HG02798 (cell line): ENCODE data around the gene CRAT.

ENCODE experiments used
- ATAC-seq: cut with Tn5 transposase; IDR thresholded peaks from one replicate; pipeline ENCODE4 v1.9.1; 2021; ENCODE audit warnings: mild to moderate bottlenecking; ENCODE audit not compliant: unreplicated experiment, poor library complexity

The CRAT gene

DNA sequence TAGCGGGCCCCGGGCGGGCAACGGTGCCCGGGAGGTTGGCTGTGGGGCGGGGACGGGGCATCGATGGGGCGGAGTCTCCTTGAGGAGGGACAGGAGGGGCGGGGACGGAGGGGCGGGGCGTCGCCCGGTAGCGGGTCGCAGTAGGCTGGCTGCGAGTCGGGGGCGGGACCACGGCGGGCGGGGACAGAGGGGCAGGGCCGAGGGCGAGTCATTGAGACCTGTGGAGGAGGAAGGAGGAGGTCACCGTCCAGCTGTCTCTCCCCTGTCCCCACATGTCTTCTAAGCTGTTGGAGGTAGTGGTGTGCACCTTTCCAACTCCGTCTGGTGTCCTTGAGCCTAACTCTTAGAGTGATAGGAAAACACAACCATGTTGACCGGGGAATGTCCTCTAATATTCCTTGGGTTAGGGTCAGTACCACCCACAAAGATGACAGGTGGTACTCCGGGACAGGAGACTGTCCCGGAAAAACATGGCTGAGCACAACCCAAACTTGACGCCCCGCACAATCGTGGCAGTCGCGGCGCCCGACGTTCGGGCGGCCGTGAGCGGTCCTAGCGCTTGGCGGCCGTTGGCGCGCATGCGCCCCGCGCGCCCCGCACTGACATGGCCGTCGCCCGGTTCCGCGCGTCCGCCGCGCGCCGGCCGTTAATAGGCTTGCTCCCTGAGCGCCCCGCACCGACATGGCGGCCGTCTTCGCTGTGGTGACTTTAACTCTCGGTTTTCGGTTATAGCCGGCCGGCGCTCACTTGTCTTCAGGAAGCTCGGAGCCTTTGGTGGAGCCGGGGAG, at the start of gene CRAT, which contains the start of gene PTPA:
TSS of gene CRAT (minus strand) at position 54 of the 788 bp plus-strand sequence. CDS start 284 bp downstream, outside the sequence.
TSS of gene PTPA (plus strand) at position 676 of the 788 bp plus-strand sequence. CDS start 186 bp downstream, outside the sequence.
- ATAC-seq = peak; percentile 88

DNA sequence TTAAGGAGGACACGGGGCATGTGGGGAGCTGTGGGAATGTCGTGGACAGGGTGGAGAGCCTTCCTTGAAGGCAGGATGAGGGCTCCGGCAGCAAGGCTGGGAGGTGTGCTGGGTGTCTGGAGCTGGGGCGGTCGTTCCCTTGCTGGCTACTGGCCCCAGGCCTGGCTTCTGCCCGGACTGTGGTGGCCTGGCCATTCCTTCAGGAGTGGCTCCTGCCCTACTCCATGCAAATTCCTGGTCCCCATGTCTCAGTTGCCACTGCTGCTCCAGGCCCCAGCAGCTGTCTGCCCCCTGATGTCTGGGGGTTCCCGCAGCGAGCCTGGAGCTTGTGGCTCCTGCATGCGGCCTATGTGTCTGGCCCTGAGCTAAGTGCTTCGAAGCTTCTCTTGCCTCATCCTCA, 45.6 kb upstream of the CRAT start:
- ATAC-seq = no peak

DNA sequence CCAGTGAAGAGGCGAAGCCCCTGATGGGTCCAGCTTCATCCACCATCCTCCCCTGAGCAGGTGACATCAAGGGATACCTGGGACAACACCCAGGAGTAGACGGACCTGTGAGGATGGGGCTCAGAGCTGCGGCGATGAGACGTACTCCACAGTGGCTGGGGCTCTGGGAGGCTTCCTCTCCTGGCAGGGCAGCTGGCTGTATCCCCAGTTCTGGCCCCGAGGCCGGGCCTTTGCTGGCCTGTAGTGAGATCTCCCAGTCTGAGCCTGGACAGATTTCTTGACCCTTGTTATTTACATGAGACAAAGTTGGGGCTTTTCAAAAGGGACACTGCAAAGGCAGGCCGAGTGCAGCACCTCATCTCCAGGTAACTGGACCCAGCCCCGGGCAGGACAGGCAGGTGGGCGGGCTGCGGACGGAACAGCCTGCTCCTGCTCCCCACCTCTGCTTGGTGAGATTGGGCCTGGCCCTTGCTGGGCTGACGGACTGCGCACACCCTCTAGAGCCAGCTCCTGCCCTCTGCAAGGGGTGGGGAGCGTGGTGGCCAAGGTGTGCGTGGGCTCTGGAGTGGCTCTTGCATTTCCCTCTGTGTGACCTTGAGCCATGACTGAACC, 44.4 kb upstream of the CRAT start:
- no peak for ATAC-seq

DNA sequence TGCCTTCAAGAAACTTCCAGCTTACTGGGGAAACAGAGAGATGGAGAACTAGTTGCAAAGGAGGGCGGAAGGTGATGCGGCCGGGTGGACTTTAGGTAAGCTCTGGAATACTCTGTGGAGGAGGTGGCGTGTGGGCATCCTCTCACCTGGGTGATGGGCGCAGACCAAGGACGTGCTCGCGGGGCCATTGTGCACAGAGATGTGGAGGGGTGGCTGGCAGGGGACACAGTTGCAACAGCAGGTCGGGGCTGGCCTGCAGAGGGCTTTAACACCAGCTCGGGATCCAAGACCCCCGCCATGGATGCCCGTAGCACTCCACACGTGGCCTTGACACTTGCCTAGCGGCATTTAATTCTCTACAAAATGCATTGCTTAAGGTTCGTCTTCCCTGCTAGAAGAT, 40.9 kb upstream of the CRAT start:
- ATAC-seq = no peak

DNA sequence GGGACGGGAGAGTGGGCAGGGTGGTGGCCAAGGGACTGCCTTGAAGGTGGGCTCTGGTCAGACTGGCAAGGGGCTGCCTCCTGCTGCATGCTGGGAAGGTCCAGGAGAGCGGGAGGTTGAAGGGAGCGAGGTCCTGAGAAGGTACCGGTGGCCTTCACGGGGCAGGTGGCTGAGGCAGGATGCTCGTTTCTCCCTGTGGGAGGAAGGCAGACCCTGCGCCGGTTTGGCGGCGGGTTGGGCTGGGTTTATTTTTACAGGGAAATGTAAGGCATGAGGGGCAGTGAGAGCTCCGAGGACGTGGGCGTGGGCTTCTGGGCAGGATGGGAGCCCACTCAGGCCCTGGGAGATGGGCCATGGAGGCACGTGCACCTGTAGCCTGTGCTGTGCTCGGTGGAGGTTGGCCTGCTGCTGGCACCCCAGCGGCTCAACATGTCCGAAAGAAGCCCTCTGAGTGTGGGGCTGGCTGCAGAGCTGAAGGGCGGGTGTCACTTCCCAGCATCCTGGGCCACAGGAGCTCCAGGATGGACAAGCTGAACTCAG, 40.1 kb upstream of the CRAT start:
- ATAC-seq = no peak

DNA sequence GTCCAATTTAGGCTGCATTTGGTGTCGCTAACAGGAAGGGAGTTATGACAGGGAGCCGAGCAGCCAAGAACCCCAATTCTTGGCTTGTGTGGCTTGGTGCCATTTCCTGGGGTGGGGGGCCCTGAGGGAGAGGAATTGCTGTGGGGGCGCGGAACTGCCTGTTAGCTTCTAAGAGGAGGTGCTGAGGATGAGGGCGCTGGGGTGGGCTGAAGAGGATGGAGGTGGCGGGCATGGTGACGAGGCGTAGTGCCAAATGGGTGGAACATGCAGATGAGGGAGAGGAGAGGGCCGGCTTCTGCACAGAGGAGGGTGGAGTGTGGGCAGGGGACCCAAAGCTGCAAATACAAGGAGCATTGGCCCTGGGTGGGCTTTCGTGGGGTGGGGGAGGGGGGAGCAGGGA, 39.5 kb upstream of the CRAT start:
- ATAC-seq = no peak

DNA sequence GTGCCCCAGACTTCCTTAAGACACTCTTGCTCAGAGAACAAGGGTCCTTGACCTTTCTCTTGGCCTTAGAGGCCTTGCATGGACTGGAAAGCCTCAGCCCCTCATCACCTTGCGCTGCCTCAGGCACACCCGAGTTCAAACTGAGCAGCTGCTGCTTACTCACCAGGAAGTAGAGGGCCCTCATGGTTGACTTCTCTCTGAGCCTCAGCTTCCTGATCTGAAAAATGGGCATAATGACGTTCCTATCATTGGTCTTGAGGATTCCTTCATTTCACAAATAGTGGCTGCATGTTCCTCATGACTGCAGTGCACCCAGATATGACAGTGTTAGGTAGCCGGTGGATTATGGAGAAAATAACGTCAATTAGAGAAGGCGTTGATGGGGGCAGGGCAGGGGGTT, 38.8 kb upstream of the CRAT start:
- ATAC-seq = no peak

DNA sequence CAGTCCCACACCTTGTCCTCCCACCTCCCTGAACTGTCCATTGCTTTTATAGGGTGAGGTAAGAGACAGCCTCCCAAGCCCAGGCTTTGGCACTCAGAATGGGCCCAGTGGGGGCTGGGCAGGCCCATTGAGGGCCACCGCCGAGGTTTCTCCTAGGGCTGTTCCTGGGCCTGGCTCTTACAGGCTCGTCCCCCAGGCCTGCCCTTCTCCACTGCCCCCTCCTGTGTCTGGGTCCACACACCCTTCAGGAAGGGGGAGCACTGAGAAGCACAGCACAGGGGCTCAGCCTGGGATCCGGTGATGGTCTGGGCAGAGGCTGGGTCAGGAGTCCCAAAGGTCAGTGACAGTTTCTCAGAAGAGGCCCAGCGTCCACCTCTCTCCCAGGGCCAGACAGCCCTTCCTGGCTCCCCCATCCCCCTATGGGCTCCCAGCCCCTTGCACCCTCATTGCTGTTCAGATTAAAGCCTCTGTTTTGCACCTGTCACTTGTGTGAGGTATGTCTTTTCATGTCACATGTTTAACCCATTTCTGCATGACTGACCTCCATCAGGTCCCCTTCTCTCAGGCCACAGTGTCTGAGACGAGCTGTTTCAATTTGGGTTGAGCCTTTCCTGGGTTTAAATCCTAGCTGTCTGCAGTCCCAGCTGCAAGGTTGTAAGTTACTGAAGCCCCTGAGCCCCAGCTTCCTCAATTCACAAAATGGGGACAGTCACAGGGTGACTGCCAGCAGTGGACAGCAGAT, 38.0 kb upstream of the CRAT start:
- ATAC-seq = no peak

DNA sequence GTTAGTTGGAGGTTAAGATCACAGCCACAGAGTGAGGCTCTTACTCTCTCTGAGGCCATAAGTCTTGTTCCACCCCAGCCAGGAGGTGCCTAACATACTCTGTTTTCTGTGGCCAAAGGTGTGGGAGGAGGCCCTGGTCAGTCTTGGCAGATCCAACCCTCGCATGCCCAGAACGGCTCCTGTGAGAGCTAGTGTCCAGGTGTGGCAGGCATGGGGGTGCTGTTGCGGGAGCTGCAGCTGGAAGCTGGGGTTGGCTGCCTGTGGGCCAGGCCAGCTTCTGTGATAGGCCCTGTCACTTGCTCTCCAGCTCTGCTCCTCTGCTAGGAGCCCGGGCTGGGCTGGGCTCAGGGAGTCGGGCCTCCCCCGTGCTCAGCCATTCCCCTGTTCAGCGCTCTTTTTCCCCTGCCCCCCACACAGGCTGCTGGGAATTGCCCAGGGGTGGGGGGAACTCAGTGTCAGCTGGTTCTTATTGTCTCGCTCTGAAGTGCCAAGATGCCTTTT, 35.9 kb upstream of the CRAT start:
- ATAC-seq = no peak

DNA sequence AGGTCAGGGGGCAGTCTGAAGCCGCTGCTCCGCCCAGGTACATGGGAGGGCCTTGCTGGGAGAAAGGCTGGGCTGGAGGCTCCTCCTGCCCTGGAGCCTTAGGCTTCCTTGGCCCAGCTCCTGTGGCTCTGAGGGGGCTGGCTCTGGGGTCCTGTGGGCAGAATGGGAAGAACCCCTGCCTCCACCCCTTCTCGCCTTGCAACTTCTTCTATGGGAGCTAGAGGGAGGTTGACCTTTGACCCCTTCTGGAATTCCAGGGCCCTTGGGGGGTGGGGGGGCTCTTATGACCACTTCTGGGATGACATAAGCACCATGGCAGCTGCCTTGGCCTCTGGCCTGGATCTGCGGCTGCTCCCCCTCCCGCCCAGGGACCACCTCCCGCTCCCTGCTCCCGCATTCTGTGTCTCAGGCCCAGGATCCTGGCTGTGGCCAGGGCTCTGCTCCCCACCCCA, 35.3 kb upstream of the CRAT start:
- ATAC-seq = no peak

DNA sequence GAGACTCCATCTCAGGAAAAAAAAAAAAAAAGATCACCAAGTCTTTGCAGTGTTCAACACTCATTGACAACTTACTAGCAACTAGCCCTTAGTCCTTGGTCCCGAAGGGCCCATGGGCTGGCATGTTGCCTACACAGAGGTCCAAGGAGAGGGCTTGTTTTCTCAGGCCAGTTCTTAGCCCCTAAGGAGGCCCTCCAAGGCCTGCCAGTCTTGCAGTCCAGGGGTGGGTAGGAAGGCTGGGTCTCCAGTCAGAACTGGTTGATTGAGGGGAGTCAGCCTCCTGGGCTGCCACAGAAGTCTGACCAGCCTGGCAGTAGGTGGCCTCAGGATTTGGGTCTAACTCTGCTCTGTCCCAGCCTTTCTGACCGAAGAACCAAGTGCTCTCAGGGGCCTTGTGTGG, 34.7 kb upstream of the CRAT start:
- no peak for ATAC-seq

DNA sequence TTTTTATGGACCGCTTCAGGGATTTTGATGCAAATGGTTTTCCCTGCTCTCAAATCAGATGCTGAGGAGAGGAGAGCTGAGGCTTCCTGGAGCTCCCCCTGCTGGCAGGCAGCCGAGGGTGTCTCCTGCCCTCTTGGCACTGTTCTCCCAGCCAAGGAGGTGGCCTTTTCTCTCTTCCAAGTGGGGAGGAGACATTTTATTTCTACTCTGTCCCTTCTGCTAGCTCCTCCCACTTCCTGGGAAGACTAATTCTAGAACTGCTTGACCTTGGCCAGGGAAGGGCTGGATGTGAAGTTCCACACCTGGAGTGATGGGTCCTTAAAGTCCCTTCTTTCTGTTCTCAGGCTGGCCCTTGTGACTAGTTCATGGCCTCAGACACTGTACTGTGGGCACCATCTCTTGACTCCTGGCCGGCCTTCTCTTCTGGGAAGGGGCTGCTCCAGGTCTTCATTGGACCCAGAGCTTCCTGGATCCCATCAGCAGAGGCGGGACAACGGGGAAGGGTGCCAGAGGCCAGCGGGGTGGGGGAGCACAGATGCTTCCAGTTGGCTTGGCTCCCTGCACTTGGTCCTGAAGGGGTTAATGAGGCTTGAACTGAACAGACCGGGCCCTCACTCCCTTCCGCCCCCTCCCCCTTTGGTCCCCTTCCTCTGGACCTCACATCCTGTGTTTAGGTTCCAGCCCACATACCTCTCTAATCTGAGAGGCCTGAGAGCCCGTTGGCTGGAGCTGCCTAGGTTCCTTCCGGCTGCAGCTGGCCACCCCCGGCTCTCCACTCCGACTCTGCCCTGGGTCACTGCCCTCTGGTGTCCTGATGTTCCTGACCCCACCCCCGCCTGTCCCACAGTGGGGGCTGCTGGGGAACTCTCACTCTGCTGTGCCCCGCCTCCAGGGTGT, 32.7 kb upstream of the CRAT start:
- ATAC-seq = no peak

DNA sequence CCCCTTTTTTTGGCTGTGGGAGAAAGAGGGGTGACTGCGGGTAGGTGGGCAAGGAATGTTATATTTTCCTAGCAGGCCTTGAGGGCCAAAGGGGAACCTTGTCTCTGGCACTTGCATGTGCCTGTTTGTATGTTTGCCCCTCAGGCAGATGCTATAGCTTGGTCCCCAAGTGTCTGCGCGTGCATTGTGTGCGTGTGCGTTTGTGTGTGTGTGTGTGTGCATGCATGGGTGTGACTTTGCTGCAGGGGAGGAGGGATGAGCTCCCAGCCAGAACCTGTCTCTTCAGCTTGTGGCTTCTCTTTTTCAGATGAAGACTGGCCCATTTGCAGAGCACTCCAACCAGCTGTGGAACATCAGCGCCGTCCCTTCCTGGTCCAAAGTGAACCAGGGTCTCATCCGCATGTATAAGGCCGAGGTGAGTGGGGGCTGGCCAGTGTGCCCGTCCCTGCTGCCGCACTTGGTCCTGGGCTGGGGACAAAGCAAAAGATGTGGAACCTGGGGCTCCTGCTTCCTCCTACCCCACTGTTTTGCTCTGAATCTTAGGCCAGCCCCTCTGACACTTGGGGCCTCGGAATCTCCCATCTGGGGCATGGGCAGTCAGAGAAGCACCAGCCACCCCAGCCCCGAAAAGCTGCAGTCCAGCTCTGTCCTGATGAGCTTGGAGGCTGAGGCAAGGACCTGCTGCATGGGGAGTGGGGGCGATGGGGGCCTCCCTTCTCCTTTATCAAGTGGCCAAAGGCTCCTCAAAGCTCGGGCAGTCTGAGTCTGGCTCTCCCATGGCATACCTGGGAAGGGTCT, 31.7 kb upstream of the CRAT start:
- ATAC-seq = no peak

DNA sequence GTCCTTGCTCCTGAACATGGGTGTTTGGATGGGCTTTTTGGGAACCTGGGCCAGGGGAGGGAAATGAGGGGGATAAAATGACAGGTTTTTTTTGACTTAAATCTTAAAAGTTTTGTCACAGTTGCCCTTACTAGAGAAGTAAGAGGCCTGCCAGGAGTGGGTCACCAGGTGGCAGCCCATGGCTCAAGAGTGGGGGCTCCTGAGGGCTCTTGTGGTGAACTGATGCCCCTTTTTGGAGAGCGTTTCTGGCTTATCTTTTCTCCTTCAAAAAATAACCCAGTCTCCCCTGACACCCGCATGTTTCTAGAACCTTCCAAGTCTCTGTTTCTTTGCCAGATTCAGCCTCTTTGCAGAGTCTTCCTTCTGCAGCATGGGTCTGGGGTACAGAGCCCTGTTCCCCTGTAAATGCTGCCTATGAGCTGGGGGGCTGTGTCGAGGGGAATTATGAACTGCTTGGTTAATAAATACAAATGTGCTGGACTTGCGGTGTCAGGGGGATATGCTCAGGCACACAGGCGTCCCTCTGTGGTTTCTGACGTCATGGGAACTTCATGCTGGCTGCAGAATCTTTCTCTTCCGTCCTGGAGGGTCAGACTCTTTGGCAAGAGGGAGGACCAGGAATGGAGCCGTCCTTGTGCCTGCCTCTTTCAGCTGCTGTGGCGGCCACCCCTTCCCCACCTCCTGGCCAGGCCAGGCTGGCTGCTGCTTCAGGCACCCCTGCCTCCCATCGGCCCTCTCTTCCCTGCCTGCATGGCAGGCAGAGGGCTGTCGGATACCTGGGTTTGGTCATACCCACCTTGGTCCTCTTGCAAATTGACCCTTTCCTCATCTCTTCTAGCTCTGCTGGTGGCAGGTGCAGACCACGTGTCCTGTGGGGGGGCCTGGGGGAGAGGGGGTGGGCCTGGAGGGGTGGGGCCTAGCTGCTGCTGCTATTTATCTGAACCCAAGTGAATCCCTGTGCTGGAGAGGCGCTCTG, 30.8 kb upstream of the CRAT start:
- ATAC-seq = peak; percentile 34

DNA sequence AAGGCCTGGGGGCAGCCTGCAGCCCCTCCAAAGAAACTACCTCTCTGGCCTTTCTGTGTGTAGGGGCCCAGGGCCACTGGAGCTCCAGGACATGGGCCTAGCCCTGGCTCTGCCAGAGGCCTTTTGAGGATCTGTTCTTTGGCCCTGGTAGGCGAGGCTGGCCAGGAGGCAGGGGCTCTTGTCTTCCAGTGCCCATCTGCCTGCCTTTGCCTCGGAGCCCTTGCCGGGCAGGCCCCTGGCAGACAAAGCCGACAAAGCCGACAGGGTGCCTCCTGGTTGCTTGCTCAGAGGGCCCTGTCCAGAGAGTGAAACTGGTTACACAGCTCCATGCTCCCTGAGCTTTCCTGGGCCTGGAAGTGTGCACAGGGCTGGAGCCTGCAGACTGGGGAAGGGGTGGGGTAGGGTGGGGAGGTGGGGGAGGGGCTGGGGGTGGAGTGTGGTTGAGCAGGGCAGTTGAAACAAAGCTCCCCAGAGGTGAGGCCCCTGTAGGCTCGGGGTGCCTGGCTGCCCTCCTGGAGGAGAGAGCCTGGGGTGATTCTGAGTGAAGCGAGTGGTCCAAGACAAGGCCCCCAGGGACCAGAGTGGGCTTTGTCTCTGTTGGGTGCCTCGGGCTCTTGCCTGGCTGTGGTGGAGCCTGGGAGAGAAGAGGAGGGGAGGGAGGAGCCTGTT, 29.9 kb upstream of the CRAT start:
- peak; percentile 9 for ATAC-seq

DNA sequence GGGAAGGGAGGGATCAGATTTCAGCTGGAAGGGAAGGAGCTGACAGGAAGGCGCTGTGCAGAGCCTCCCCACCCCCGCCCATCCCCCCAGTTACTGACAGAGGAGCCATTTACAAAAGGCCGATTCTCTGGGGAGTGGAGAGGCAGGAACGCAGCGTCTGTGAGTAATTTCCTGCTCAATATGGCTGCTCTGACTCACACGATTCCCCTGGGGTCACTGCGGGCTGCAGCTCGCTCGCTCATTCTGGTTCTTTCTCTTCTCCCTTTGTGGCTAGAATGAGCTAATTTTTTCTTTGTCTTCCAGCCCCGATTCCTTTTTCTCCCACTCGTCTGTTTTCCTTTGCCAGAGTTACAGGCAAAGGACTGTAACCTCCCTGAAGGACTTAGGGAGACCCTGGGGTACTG, 29.4 kb upstream of the CRAT start:
- peak; percentile 67 for ATAC-seq
